ENCODE results near the gene ACTBL2.

- TF ChIP-seq CTCF (IDR thresholded peaks at IDR 0.05) = no peak
- no peak for TF ChIP-seq POLR2A (IDR thresholded peaks at IDR 0.05)
These were observed 40.4 kb downstream of the ACTBL2 start for GRCh38 chr5:57442080-57442839.
